Measurements from ENCODE around the gene IL11RA. TPM values are rescaled to one million over a fixed set of nuclear protein-coding genes. Genes with fewer than 3 reads are reported as not detected.

Gene IL11RA
- total and polyA plus RNA-seq, 8 donors = 4.4 to 57.4 (median 22.7) TPM

DNA sequence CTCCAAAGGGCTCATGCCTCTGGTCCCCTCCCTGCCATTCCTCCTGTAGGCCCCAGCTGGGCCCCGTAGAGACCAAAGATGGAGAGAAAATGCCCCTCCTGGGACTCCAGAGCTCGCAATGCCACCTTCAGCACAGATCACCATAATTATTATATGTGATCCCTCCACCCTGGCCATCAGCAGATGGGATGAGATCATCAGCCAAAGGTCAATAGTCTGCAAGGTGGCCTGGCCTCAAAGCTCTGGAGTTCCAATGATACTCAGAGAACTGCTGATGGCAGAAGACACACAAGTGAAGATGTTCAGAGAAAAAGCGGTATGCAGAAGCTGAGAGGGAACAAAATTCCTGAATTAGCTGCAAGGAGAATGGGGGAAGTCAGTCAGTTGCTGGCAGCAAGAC lies 45.1 kb upstream of the IL11RA start:
- Histone ChIP-seq H3K27ac (no peak overlapping the region), H3K4me3 (no peak overlapping the region), H3K4me1 (peaks cover 10 to 17% (median 13%) of the 10 kb centered on the region in 4 donors), H3K9me3 (no peaks in the 10 kb centered on the region), H3K36me3 (no peaks in the 10 kb centered on the region), H3K27me3 (no peaks in the 10 kb centered on the region)
- 78 to 94% (median 82%) methylated on average over 3 of the region's 3 CpGs for WGBS, 5 donors
- no peak for DNase-seq
- TF ChIP-seq, protein P1, sequence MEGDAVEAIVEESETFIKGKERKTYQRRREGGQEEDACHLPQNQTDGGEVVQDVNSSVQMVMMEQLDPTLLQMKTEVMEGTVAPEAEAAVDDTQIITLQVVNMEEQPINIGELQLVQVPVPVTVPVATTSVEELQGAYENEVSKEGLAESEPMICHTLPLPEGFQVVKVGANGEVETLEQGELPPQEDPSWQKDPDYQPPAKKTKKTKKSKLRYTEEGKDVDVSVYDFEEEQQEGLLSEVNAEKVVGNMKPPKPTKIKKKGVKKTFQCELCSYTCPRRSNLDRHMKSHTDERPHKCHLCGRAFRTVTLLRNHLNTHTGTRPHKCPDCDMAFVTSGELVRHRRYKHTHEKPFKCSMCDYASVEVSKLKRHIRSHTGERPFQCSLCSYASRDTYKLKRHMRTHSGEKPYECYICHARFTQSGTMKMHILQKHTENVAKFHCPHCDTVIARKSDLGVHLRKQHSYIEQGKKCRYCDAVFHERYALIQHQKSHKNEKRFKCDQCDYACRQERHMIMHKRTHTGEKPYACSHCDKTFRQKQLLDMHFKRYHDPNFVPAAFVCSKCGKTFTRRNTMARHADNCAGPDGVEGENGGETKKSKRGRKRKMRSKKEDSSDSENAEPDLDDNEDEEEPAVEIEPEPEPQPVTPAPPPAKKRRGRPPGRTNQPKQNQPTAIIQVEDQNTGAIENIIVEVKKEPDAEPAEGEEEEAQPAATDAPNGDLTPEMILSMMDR (IDR thresholded peaks at IDR 0.05) = no peak
- TF ChIP-seq POLR2A (IDR thresholded peaks at IDR 0.05) (no peak), EP300 (IDR thresholded peaks at IDR 0.05) (no peak), POLR2AphosphoS5 (IDR thresholded peaks at IDR 0.05) (no peak)
- intact Hi-C loops (cut with DNase I; ENCODE audit: low total_unique reads) = no loop called here

DNA sequence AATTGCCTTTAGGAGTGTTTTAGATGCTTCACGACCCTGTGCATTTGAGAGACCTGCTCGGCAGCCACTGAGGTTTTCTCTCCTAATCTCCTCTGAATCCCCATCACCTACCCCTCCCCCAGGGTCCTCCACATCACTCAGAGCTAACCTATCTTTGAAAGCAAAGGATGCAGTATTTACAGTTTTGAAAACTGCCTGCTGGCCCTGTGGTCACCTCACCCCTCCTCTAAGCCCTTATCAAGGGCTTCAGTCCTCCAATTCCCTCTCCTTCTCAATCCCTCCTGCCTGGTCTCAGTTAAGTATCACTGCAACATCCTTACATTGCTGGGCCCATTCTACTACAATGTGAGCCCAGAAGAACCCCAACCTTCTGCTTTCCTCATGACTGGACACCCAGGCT lies 44.7 kb upstream of the IL11RA start:
- no peak overlapping the region for H3K27ac ChIP-seq
- peaks cover 12 to 20% (median 15%) of the 10 kb centered on the region in 4 donors for H3K4me1 ChIP-seq
- WGBS, 5 donors = 21 to 63% (median 28%) methylated on average over 2 of the region's 2 CpGs
- TF ChIP-seq POLR2AphosphoS5 (IDR thresholded peaks at IDR 0.05) (no peak), EP300 (IDR thresholded peaks at IDR 0.05) (no peak), POLR2A (IDR thresholded peaks at IDR 0.05) (no peak)
- TF ChIP-seq, protein P1 (IDR thresholded peaks at IDR 0.05) = no peak
- H3K4me3 ChIP-seq = no peak overlapping the region
- H3K36me3 ChIP-seq = no peaks in the 10 kb centered on the region
- no peaks in the 10 kb centered on the region for H3K27me3 ChIP-seq
- DNase-seq = no peak
- H3K9me3 ChIP-seq = no peaks in the 10 kb centered on the region
- intact Hi-C loops (cut with DNase I; ENCODE audit: low total_unique reads) = no loop called here

DNA sequence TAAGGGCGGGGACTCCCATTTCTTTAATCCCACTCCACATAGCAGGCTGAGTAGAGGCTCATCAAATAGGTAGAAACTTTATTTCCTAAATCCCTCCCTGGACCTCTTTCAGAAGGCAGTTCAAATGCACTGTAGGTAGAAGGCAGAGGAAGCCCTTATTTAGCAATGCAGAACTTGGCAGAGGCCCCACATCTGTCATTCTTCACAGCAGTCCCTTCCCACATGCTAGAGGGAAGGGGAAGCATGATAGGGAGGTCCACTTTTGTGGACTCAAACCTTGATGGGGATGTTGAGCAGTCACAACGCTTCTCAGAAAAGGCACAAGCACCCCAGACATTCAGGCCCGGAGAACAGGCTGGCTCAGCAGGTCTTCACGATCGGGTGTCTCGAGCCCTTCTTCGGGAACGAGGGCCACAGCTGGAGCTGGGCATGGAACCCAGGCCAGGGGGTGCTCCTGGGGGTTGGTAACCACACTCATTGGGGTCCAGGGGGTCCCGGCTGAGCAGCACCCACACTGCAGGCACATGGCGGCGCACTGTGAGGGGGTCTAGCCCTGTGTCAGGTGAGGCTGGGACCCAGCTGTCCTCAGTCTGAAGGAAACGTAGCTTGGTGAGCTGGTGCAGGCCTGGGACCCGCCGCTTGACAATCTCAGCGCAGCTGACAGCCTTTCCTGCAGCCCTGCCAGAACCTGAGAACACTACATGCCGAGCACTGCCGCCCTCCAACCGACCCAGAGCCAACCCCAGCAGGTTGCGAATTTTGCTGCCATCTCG lies 41.4 kb upstream of the IL11RA start:
- 88 to 95% (median 94%) methylated on average over 14 to 20 of the region's 20 CpGs for WGBS, 5 donors
- Histone ChIP-seq H3K9me3 (no peaks in the 10 kb centered on the region), H3K4me1 (peaks cover 20 to 30% (median 25%) of the 10 kb centered on the region in 4 donors), H3K27me3 (no peaks in the 10 kb centered on the region), H3K27ac (no peak overlapping the region), H3K36me3 (peaks cover 15 to 28% (median 21%) of the 10 kb centered on the region in 4 donors), H3K4me3 (peak overlapping the region in 3 of 4 donors; percentile 61 to 75 (median 65))
- DNase-seq = no peak
- intact Hi-C loops (cut with DNase I; ENCODE audit: low total_unique reads) = no loop called here
- TF ChIP-seq POLR2AphosphoS5 (IDR thresholded peaks at IDR 0.05) (no peak), POLR2A (IDR thresholded peaks at IDR 0.05) (no peak), EP300 (IDR thresholded peaks at IDR 0.05) (no peak)
- TF ChIP-seq, protein P1 (IDR thresholded peaks at IDR 0.05) = no peak

DNA sequence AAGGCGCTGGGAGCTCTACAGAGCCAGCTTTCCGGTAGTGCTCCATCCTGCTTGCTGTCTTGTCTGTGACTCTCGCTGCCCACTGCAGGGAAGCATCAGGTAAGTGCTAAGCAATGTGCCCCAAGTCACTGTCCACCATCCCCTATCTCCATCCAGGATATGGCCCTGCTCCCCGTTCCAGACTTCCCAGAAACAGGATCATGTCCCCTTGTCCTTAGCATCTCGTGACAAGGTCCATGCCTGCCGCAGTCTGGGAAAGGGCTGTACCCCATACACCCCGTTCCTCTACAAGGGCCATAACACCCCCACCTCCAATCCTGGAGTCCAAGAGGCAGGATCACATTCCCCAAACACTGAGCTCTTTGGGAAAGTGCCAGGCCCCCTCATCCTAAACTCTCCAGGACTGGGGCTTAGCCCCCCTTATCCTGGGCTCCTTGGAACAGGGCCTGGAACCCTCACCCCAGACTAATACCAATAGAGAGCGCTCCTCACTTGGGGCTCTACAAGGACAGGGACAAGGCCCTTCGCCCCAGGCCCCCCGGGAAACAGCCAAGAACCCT lies 40.7 kb upstream of the IL11RA start:
- WGBS, 5 donors = 52 to 64% (median 55%) methylated on average over 10 of the region's 10 CpGs
- peaks cover 20 to 30% (median 25%) of the 10 kb centered on the region in 4 donors for H3K4me1 ChIP-seq
- intact Hi-C loops (cut with DNase I; ENCODE audit: low total_unique reads) = no loop called here
- peak overlapping the region; percentile 57 to 75 (median 63) for H3K4me3 ChIP-seq
- no peaks in the 10 kb centered on the region for H3K27me3 ChIP-seq
- no peaks in the 10 kb centered on the region for H3K9me3 ChIP-seq
- peaks cover 17 to 35% (median 28%) of the 10 kb centered on the region in 4 donors for H3K36me3 ChIP-seq
- TF ChIP-seq POLR2A (IDR thresholded peaks at IDR 0.05) (no peak), EP300 (IDR thresholded peaks at IDR 0.05) (no peak), POLR2AphosphoS5 (IDR thresholded peaks at IDR 0.05) (no peak)
- TF ChIP-seq, protein P1 (IDR thresholded peaks at IDR 0.05) = no peak
- H3K27ac ChIP-seq = peak overlapping the region; percentile 77 to 89 (median 88)
- DNase-seq = peak in 1 of 2 donors; percentile 51

All from stomach (tissue), 9 donors.